GM18511 (cell line): ENCODE data around the gene MEF2C.
"Not testable (repeated sequence)": the region's sequence is repeated elsewhere in the genome, so short reads cannot be mapped to it uniquely, and the experiment has no call there.

Source experiments
- ATAC-seq: cut with Tn5 transposase; IDR thresholded peaks from one replicate; pipeline ENCODE4 v1.9.1; 2021; ENCODE audit warnings: mild to moderate bottlenecking, moderate library complexity; ENCODE audit not compliant: unreplicated experiment

MEF2C gene

DNA sequence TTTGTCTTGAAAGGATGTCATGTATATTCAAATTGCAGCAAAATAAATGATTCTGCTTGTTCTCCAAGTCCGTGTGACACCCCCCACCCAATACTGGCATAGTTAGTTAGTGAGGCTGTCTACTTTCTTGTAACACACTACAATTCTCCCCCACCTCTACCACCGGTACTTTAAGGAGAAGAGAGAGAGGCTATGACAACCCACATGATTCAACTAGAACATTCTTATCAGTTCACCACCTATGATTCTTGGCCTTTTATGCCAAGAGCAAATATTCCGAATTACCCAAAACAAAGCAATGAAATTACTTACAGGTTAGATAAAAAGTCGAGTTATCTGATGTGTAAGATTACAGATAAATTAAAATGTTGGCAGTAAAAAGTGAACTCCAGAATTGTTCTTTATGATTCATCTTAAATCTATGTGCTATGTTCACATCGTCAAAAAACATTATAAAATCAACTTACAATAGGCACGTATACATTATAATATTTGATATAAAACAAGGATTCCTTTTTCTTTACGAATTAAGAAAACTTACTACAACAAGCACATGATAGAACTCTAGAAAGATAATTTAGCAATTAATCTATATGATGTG, 14.4 kb downstream of the MEF2C start:
- no peak for ATAC-seq

DNA sequence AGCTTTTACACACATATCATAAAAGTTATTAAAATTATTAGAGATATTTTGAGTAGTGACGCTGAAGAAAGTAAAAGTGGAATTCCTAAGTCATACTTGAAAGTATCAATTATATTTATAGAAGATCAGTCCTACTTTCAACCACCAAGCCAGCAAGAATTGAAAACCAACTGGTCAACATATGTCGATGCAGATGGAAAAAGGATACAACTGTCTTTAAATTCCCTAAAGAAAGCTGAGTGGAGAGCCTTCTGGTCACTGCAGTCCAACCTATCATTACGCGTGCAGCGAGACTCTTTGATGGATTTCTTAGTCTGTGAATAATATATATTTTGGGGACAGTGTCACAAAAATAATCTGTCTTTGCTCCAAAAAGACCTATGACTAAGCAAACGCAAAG, 15.3 kb downstream of the MEF2C start:
- no peak for ATAC-seq

DNA sequence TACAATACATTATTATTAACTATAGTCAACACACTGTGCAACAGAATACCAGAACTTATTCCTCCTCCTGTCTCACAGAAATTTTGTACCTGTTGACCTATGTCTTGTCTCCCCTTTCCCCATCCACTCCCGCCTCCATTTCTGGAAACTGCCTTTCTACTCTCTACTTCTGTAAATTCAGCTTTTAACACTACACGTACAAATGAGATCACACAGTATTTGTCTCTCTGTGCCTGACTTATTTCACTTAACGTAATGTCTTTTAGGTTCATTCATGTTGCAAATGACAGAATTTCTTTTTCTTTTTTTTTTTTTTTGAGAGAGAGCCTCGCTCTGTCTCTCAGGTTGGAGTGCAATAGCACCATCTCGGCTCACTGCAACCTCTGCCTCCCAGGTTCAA, 19.5 kb downstream of the MEF2C start:
- no peak for ATAC-seq

DNA sequence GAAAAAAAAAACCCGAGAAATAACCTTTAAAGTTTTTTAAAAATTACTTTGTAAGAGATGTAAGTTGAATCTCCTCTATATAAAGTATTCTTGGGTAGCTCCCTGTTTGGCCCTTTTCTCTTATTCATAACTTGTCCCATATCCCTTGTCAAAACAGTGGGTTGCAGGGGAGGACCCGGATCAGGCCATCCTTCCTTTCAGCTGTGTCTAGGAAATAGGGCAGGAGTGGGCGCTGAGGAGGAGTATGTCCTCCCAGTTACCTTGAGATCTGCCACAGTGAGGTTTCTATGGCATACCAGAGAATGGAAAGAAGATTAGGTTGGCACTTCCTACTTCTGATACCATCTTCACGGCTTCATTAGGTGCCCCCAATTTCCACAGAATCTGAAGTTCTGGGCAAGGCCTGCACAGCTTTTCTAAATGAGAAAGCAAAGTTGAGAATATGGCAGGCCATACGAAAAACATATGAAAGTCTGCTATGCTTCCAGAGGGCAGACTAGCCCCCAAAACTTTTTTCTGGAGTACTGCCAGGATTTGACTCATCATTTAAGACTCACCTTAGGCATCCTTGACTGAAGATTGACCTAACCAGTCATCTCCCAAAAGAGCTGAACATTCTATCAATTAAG, 20.3 kb downstream of the MEF2C start:
- no peak for ATAC-seq

DNA sequence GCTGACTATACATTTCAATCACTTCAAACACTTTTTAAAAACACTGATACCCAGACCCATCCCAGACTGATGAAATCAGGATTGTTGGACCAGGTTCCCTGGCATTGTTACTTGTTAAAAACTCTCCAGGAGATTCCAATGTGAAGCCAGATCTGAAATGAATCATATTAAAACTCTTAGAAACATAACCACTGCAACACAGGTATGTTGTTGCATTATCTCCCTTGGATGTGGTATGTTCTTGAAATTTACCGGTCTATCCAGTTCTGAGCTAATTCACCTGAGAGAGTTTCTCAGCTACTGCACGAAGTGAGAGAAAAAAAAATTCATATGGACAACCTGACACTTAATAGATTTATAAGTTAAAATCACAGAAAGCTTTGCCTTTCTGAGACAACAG, 21.8 kb downstream of the MEF2C start:
- ATAC-seq: no peak

DNA sequence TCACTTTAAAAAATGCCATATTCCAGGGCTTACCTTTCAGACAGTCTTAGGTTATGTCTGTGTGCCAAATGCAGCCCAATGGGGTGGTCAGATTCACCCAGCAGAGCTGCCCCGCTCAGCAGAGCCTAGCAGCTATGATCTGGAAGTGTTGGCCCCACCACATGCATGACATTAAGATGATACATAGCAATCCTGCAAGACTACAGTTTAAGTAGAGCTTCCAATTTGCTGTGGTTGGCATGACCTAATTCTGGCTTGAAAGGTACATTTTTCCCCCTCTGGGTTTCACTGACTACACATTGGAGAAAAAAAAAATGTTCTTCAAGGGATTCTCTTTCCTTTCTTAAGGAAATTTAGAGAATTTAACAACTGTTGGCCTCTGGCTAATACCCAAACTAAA, 22.5 kb downstream of the MEF2C start:
- ATAC-seq: no peak

DNA sequence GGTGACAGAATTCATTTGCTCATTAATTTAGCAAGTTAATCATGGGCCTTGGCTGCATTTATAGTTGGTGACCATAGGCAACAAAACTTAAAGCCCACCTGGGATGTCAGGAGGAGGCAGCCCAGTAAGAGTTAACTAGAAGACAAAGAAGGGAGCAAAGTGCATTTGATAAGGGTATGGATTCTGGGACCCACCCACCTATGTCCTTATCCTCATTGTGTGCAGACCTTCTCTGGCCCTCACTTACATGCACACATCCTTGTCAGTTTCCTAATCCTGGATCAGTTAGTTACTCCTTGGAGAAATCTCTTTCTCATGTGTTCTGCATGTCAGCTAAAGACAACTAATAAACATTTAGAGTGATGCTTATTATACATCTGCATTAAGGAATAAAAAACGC, 24.6 kb downstream of the MEF2C start:
- no peak for ATAC-seq

DNA sequence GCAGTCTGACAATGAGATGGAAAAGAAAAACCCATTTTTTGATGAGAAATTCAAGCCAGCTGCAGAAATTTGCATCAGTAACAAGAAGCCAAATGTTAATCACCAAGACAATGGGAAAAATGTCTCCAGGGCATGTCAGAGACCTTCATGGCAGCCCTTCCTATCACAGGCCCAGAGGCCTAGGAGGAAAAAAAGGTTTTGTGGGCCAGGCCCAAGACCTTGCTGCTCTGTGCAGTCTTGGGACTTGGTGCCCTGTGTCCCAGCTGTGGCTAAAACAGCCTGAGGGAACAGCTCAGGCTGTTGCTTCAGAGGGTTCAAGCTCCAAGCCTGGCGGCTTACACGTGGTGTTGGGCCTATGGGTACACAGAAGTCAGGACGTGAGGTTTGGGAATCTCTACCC, 26.6 kb downstream of the MEF2C start:
- not testable (repeated sequence) for ATAC-seq

DNA sequence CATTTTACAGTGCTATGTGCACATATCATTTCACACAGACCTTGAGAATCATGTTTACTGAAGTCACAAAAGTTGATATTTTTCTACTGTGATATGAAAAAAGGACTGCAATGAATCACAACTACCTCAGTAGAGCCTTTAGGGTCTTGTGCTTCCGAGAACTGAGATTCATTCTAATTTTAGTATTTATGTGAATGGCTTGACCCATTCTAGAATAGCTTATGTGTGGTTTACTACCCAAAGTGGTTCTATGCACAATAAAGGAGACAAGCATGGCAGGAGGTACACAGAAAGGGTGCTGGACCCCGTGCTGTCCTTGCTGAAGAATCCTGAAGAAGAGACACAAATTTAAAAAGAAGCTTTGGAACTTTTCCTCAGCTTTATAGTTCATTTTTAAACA, 28.2 kb downstream of the MEF2C start:
- ATAC-seq: no peak

DNA sequence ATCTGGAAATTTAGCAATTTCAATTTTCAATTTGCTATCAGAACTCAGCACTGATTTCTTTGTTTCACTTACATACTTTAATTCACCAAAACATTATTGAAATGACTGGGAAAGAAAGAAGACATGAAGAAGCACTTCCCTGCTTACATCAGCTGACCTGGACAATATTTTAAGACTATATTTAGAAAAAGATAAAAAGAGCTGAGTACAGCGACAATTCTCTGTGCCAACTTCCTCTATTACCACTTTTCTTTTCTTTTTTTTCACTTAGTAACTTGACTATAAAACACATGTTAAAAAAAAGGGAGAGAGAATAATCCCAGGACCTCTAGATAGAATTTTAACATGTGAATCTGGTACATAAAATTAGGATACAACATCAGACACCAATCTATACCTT, 35.6 kb downstream of the MEF2C start:
- ATAC-seq: no peak

DNA sequence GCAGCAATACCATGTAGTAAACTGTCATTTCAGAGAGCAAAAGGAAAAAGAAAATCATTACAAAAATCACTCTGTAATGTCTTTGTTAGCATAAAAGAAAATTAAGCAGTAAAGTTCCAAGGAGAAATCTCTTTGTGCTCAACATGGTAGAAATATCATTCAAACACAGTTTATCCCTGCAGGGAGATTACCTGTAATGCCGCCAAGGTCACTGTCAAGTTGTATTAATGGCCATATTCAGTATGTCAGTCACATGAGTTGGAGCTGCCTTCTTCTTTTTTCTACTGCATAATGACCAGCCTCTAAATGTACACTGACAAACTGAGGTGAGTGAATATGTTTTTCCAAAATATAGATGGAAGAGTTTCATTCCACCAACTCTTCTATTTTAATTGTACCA, 36.5 kb downstream of the MEF2C start:
- no peak for ATAC-seq

DNA sequence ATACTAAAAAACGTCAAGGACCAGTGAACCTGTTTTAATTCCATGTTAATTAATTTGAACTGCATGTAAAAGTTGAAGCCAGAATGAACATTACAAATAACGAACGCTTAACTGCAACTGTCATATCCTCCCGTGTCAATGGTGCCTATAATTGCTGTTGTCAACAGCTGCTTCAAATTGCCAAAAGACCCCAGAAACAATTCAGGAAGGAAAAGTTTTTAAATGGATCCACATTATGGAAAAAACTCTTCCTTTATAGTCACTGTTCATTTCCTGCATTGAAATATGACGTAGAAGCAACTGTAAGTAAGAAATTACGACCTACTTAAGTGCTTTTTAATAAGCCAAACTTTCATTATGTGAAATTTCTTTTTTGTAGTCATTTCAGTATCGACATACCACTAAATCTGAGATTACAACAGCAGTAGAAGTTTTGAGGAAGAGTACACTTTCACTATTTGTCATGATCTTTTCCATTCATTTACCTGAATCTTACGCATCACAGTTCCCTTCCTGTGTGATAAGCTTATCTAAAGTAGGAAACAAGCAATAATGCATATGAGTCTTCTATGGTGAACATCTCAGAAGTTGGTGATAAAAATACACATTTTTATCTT, 37.8 kb downstream of the MEF2C start:
- peak; percentile 90 for ATAC-seq

DNA sequence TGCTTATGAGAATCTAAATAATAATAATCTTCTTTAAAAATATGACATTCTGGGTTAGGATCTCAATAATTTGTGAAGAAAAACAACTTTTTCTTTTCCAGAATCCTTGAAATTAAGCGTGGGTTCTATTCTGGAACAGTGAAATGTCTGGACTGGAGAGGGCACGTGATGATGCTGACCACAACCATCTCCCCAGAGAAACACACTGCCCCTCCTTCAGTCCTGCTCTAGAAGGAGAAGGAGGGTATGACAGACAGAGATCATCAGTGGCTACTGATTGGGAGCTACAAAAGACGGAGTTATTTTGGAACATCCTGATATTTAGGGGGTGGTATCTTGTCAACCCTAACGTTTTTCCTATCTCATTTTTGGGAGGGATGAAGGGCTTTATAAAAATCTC, 40.2 kb downstream of the MEF2C start:
- ATAC-seq: no peak

DNA sequence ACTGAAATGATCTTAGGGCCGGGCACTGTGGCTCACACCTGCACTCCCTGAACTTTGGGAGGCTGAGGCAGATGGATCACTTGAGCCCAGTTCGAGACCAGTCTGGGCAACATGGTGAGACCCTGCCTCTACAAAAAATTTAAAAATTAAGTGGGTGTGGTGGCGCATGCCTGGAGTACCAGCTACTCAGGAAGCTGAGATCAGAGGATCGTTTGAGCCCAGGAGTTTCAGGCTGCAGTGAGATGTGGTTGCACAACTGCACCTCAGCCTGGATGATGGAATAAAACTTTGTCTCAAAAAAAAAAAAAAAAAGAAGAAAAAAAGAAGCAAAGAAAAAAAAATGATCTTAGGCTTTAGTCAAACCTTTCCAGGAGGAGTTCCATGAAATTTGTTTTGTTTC, 41.8 kb downstream of the MEF2C start:
- ATAC-seq: no peak

DNA sequence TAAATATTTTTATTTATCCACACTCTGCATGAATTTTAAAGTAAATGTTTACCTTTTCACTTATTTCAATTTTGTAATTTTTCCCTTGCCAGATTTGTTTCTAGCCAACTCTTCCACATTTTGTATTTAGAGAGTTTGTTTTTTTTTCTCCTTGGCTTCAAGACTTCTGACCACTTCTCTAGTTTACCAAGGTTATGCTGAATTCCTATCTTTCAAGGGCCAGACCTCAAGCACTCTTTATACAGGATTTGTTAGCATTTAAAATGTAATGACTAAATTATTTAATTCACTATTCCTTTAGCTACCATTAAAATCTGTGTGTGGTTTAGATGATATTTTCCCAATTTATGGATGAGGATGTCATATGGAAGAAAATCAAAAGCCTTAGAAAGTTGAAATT, 42.5 kb downstream of the MEF2C start:
- ATAC-seq: no peak

DNA sequence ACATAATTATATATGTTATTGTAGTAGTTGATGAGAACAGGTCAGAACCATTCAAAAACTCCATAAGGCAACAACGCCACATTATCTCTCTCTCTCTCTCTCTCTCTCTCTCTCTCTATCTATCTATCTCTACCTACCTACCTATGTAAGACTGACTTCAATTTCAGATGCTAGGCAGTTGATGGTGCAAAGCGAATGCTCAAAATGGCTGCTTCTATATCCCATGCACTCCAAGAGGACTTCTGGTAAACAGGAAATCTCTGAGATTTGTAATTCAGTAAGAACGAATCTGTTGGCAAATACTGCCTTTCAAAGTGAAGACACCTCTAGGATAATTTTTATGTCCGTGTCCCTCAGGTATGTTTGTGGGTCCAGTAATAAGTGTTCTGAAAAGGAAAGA, 43.7 kb downstream of the MEF2C start:
- no peak for ATAC-seq

DNA sequence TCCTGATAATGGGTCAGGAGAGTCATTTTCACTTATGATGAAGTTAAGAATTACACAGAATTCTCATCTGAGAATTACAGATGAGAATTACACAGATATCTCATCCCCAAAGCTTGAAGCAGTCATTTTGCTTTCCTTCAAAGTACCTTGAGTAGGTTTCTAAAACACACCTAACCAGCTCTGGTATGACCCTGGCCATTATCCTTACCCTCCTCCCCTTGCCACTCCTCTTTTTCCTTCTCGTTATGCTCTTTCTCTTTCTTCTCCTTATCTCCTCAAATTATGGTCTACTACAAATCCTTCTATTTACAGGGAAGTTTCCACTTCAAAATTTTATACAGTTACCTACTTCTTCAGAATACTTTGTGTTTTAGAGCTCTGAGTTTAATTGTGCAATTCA, 44.5 kb downstream of the MEF2C start:
- ATAC-seq: no peak

DNA sequence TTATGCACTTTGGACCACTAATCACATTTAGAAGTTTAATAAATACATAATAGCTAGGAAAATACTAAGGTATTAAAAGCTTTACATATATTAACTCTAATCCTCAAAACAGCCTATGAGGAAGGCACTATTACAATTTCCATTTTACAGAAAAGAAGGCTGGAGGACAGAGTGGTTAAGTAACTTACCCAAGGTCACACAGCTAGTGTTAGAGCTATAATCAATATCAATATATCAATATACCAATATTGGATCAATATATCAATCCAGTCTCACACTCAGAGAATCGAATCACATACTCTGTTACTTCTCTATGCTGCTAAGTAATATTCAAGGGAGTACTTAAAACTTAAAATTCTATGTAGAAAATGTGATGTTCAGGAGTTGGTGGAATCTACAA, 45.2 kb downstream of the MEF2C start:
- no peak for ATAC-seq

DNA sequence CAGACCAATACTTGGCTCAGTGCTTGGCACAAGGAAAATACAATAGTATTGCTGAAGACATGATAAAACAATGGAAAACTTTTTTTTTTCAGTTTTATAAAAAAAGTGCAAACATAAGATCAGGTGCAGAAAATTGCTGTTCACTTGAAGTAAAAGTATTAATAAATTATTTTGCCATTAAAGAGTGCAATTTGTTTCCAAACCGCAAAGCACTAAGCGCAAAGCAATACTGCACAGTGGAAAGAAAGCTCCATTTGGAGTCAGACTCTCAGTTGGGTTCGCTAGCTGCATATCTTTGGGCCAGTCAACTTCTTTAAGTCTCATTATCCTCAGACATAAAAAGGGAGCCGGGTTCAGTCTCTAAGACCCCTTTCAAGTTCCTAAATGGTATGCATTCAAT, 45.8 kb downstream of the MEF2C start:
- ATAC-seq: no peak

DNA sequence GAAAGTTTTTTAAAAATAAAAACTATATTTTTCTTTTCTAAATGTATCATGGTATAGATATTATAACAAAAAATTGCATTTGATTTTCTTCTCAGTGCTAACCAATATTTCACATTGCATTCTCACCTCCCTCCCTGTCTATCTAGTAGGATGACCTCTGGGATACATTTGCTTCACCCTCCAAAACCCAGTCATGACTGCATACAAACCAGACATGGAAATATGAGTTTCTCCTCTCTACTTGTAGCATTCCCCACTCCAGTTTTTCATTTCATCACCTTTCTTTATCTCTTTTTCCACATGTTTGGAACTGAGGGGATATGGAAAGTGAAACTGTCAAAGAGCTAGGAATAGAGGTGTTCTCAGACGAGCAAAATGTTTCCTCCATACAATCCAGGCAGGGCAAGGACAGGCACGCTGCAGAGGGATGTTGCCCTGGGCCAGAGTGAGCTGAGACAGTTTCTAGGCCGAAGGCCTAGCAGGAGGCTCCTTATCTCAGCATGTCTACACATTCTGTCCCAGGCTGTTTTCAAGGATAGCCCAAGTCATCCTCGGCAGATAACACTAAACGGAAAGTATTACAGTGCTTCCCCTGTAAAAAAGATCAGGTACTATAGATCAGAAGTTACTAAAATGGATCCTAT, 46.7 kb downstream of the MEF2C start:
- ATAC-seq: no peak

DNA sequence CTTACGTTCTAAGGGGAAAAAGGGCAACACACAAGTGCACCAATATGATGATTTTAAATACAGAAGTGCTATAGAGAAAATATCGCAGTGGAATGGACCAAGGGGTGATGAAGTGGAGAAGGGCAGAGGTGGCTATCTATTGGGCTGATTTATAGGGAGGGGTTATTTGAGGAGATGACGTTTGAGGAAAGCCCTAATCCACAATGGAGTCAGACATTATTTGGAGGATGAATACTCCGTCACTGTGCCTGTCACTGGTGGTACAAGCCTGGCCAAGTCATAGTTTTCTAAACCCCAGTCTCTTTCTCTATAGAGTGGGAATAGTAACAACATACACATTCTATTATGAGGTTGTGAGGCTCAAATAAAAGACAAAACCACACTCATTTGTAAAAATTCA, 48.5 kb downstream of the MEF2C start:
- no peak for ATAC-seq

DNA sequence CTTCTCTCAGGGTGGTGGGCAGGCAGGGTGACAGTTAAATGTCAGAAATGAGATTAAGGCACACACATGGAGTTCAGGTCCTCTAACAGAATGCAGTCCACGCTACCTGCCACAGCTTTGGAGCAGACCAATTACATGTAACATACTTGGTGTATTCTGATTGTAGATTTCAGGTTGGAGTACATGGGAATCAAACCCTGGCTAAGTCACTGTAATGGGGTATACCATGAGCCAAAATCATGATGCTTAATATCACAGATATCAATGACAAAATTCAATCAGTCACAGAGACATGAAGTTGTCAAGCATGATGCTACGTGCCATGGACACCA, 48.9 kb downstream of the MEF2C start:
- no peak for ATAC-seq
